GM19351 (cell line): ENCODE results near the gene TMOD1.

ENCODE experiments used
- ATAC-seq: cut with Tn5 transposase; IDR thresholded peaks from one replicate; pipeline ENCODE4 v1.9.1; 2021; ENCODE audit warnings: mild to moderate bottlenecking, moderate library complexity; ENCODE audit not compliant: unreplicated experiment

The TMOD1 gene

GRCh38 chr9:97629156-97629555, 127.7 kb downstream of the TMOD1 start:
- no peak for ATAC-seq

DNA sequence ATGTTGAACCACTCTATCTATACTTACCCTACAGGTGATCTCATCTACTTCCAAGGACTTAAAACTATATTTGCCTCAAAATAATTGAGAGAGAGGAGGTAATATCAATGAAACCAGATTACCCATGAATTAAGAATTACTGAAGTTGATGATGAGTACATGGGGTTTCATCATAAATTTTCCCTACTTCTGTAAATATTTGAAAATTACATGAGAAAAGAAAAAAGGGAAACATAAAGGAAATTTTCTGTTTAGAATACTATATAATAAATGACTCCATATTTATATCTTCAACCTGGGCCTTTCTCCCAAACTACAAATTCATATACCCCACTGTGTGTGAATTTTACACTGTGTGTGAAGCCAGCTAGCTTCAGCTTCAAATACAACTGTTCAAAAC, 129.1 kb downstream of the TMOD1 start:
- ATAC-seq: no peak

DNA sequence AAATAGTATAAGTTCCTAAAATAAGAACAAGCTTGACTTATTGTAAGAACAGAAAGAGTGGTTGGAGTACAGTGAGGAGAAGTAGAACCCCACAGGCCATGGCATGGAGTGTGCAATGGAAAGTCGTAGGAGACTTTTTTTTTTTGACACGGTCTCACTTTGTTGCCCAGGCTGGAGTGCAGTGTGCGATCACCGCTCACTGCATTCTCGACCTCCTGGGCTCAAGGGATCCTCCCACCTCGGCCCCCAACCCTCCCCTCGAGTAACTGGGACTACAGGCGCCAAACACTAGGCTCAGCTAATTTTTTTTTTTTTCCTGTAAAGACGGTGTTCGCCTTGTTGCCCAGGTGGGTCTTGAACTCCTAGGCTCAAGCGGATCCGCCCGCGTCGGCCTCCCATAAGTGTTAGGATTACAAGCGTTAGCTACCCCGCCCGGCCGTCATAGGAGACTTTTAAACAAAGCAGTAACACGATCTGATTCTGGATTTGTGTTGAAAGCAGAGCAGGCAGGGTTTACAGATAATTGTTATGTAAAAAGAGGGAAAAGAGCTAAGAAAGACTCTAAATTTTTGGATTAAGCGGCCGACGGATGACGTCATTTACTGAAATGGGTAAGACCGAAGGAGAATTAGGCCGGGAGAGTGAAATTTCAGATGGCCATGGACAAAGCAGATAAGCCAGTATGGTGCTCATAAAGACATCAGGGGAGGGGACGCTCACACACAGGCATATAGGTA, 130.9 kb downstream of the TMOD1 start:
- peak; percentile 10 for ATAC-seq

DNA sequence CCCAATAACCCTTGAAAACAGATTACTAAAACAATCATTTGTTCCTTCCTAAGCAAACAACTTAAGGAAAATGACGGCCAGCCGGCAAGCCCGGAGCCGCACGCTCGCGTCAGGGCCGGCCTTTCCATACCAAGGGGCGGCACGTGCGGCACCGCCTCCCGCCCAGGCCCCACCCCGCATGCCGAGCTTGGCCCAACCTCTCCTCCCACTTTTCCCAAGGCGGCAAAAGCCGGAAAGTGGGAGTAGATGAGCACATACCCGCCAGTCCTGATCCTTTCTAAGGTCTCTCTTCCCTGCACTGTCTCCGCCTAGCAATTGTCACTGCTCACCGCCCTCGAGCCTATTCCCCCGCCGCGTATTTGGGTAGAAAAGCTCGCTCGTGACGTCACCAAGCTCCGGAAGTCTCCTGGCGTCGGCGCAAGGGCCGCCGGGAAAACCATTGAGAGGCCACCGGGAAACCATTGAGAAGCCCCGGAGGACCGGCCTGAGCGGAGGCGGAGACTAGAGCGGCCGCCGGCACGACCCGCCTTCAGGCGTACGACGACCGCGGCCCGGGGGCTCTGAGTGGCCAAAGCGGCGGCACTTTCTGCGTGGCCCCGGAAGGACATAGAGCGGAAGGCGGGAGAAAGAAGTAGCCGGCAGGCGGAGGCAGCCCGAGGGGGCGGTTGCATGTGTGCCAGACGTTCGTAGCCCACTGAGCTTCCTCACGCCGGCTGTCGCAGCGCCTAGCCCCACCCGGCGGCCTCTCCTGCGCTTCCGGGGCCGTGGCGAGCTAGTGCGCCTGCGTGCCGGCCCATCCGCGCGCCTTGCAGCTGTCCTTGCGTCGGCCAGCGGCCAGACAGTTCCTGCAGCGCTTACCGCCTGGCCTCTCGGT, 131.8 kb downstream of the TMOD1 start, which contains the start of the genes NCBP1 and TSTD2:
Gene NCBP1 (plus strand): TSS at position 837 of the 874 bp plus-strand sequence. CDS start 61 bp downstream, outside the sequence.
Gene TSTD2 (minus strand): TSS at position 384 of the 874 bp plus-strand sequence. CDS start 5,806 bp downstream, outside the sequence.
- ATAC-seq: peak; percentile 80

- no peak for ATAC-seq
These were observed 132.5 kb downstream of the TMOD1 start for GRCh38 chr9:97633859-97634490.

DNA sequence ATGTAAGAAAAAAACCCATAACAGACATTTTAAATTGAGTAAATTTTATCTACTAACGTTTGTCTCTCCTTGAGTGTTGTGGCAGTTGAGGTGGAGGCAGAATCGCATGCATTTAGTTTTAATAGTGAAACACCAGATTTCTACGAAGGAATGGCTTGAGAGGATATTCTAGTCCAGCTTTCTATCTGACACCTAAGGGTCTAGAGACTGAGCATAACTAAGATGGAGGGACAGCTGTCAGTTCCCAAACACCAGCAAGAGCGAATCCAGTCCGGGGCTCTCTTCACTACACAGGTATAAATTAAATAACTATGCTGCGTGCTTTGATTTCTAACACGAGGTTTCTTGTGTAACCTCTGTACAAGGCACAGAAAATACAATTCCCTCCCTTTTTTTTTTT, 133.6 kb downstream of the TMOD1 start:
- no peak for ATAC-seq

DNA sequence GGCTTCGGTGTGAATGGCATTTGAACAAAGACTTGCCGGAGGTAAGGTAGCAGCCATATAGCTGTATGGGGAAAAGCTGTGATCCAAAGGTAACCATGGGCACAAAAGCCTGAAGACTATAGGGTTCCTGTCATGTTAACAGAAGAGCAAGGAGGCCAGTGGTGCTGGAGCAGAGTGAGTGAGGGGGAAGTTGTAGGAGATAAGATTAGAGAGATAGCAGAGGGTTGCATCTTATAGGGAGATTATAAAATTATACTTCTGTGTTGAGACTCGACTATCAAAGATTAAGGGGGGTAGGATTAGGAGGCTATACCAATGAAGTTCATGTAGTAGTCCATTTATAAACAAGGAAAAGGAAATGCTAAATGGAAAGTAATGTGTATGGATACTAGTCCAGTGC, 135.4 kb downstream of the TMOD1 start:
- no peak for ATAC-seq

GRCh38 chr9:97638666-97639065, 137.2 kb downstream of the TMOD1 start:
- ATAC-seq: no peak

DNA sequence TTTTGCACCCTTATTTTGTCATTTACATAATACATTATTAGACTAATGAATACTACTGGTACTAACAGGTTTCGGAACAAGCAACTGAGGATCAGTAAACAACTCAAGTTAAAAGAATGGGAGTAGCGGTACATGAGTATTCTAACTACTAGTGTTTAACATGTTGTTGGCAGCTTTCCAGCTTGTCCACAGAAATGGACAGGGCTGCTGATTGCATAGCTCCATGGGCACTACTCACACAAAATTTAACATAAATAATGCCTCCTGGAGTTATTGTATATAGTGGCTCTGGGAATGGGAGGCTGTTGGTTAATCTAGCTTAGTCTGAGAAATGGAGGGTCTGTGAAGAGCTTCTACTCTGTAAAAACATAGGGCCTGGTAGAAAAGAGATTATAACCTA, 138.9 kb downstream of the TMOD1 start:
- ATAC-seq: no peak

DNA sequence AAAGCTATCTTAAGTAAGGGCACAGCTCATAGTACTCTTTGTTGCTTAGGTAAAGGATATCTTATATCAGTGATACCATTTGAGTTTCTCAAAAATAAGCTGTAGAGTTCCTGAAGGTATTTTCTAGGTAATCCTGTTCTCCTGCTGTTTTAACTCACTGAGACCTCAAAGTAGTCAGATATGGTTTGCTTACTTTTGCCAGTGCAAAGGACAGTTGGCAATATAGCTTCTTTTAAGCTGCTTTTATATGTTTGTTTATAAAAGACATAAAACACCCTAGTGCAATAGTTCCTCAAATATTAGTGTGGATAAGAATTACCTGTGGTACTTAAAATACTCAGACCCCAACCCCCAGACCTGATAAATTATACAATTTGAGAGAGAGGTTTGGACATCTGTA, 144.3 kb downstream of the TMOD1 start:
- ATAC-seq: no peak

DNA sequence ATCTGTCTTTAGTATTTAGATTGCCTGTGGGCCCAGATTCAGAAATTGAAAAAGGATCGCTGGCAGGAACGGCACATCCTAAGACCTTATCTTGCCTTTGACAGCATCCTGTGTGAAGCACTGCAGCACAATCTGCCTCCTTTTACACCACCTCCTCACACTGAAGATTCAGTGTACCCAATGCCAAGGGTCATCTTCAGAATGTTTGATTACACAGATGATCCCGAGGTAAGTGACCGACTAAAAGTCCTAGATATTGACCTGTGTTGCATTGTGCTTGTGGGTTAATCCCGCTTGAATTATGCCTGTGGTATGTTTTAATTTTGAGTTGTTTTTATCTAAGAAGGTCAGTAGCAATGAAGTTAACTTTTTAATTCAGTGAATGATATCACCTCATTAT, 146.5 kb downstream of the TMOD1 start:
- ATAC-seq: no peak
